Activated T-cell treated with anti-CD3 and anti-CD28 coated beads, Interleukin-2, amount 50 U/mL, for 4 hours (primary cell): ENCODE measurements around the gene PDCD1. TPM values are rescaled to one million over a fixed set of nuclear protein-coding genes. Genes with fewer than 3 reads are reported as not detected.

ENCODE experiments used
- ATAC-seq, 2 donors: fragments of 200-7000 bp; cut with Tn5 transposase; one replicate each; pipeline ENCODE4 v1.10.0; 2021
- DNase-seq: peaks from one replicate; pipeline ENCODE4 v3.0.0-alpha.2; 2020
- H3K27me3 Mint-ChIP-seq: one replicate; pipeline ENCODE4 v1.8.0; 2021; ENCODE audit warnings: low read depth, mixed read lengths
- H3K36me3 Mint-ChIP-seq: one replicate; pipeline ENCODE4 v1.8.0; 2022; ENCODE audit warnings: mixed read lengths; ENCODE audit not compliant: insufficient read depth
- H3K4me1 Mint-ChIP-seq: one replicate; pipeline ENCODE4 v1.8.0; 2021; ENCODE audit warnings: low read depth, mixed read lengths
- H3K4me3 Mint-ChIP-seq: one replicate; pipeline ENCODE4 v1.8.0; 2021; ENCODE audit warnings: mild to moderate bottlenecking, moderate library complexity, mixed read lengths
- H3K9me3 Mint-ChIP-seq: one replicate; pipeline ENCODE4 v1.8.0; 2021; ENCODE audit warnings: mixed read lengths
- total RNA-seq, 3 donors: library from RNA; stranded (reverse); gene quantifications; one replicate each; pipeline ENCODE4 v1.2.1, GENCODE V29; 2021

The PDCD1 gene
- total RNA-seq, 3 donors from 2014 or later = 60.5 to 102 (median 77.3) TPM

- H3K27me3 Mint-ChIP-seq = no peaks in the 10 kb centered on the region
- ATAC-seq (no peak), DNase-seq (no peak)
- no peaks in the 10 kb centered on the region for H3K9me3 Mint-ChIP-seq
- H3K4me3 Mint-ChIP-seq = no peak overlapping the region
- peaks cover 17% of the 10 kb centered on the region for H3K4me1 Mint-ChIP-seq
- H3K36me3 Mint-ChIP-seq = peaks cover 9% of the 10 kb centered on the region
Measured at GRCh38 chr2:241890524-241891235, 32.0 kb upstream of the PDCD1 start.

- Mint-ChIP-seq H3K36me3 (peaks cover 13% of the 10 kb centered on the region), H3K27me3 (no peaks in the 10 kb centered on the region), H3K4me1 (peaks cover 20% of the 10 kb centered on the region), H3K9me3 (no peaks in the 10 kb centered on the region), H3K4me3 (no peak overlapping the region)
- DNase-seq = no peak
- no peak for ATAC-seq
Measured at GRCh38 chr2:241888641-241889040, 29.9 kb upstream of the PDCD1 start.

GRCh38 chr2:241887806-241888522 is 29.3 kb upstream of the PDCD1 start:
- Mint-ChIP-seq H3K4me3 (no peak overlapping the region), H3K4me1 (peaks cover 25% of the 10 kb centered on the region), H3K27me3 (no peaks in the 10 kb centered on the region), H3K9me3 (no peaks in the 10 kb centered on the region), H3K36me3 (peaks cover 13% of the 10 kb centered on the region)
- DNase-seq (no peak), ATAC-seq (no peak)

- H3K9me3 Mint-ChIP-seq = no peaks in the 10 kb centered on the region
- H3K36me3 Mint-ChIP-seq = peaks cover 13% of the 10 kb centered on the region
- ATAC-seq (no peak), DNase-seq (no peak)
- H3K4me3 Mint-ChIP-seq = no peak overlapping the region
- H3K4me1 Mint-ChIP-seq = peaks cover 35% of the 10 kb centered on the region
- H3K27me3 Mint-ChIP-seq = no peaks in the 10 kb centered on the region
Measured at GRCh38 chr2:241886840-241887447, 28.2 kb upstream of the PDCD1 start.

GRCh38 chr2:241885946-241886643 is 27.4 kb upstream of the PDCD1 start:
- Mint-ChIP-seq H3K9me3 (no peaks in the 10 kb centered on the region), H3K27me3 (no peaks in the 10 kb centered on the region), H3K4me3 (no peak overlapping the region), H3K4me1 (peaks cover 37% of the 10 kb centered on the region), H3K36me3 (peaks cover 13% of the 10 kb centered on the region)
- DNase-seq (no peak), ATAC-seq (no peak)

GRCh38 chr2:241885291-241885945 is 26.7 kb upstream of the PDCD1 start:
- Mint-ChIP-seq H3K27me3 (no peaks in the 10 kb centered on the region), H3K36me3 (peaks cover 13% of the 10 kb centered on the region), H3K9me3 (no peaks in the 10 kb centered on the region), H3K4me3 (no peak overlapping the region), H3K4me1 (peaks cover 41% of the 10 kb centered on the region)
- DNase-seq (no peak), ATAC-seq (no peak)

GRCh38 chr2:241884951-241885290 is 26.2 kb upstream of the PDCD1 start:
- H3K4me3 Mint-ChIP-seq = no peak overlapping the region
- H3K9me3 Mint-ChIP-seq = no peaks in the 10 kb centered on the region
- no peaks in the 10 kb centered on the region for H3K27me3 Mint-ChIP-seq
- ATAC-seq (no peak), DNase-seq (no peak)
- H3K36me3 Mint-ChIP-seq = peaks cover 13% of the 10 kb centered on the region
- peaks cover 41% of the 10 kb centered on the region for H3K4me1 Mint-ChIP-seq

GRCh38 chr2:241882091-241882625 is 23.5 kb upstream of the PDCD1 start:
- no peaks in the 10 kb centered on the region for H3K9me3 Mint-ChIP-seq
- peak; percentile 62 for DNase-seq
- ATAC-seq = peak; percentile 60 to 63
- no peaks in the 10 kb centered on the region for H3K27me3 Mint-ChIP-seq
- H3K36me3 Mint-ChIP-seq = peaks cover 12% of the 10 kb centered on the region
- peak overlapping the region; percentile 88 for H3K4me3 Mint-ChIP-seq
- H3K4me1 Mint-ChIP-seq = peaks cover 28% of the 10 kb centered on the region

- ATAC-seq (no peak), DNase-seq (no peak)
- Mint-ChIP-seq H3K27me3 (no peaks in the 10 kb centered on the region), H3K36me3 (peaks cover 2% of the 10 kb centered on the region), H3K9me3 (no peaks in the 10 kb centered on the region), H3K4me1 (peaks cover 24% of the 10 kb centered on the region), H3K4me3 (peak overlapping the region; percentile 88)
Measured at GRCh38 chr2:241880311-241881073, 21.8 kb upstream of the PDCD1 start.

GRCh38 chr2:241879326-241879725 is 20.6 kb upstream of the PDCD1 start:
- peaks cover 26% of the 10 kb centered on the region for H3K4me1 Mint-ChIP-seq
- no peak overlapping the region for H3K4me3 Mint-ChIP-seq
- no peaks in the 10 kb centered on the region for H3K27me3 Mint-ChIP-seq
- DNase-seq (no peak), ATAC-seq (no peak)
- H3K36me3 Mint-ChIP-seq = peaks cover under 1% of the 10 kb centered on the region
- H3K9me3 Mint-ChIP-seq = no peaks in the 10 kb centered on the region

GRCh38 chr2:241877989-241878970 is 19.6 kb upstream of the PDCD1 start:
- DNase-seq (peak; percentile 75), ATAC-seq (peak; percentile 9 to 25)
- Mint-ChIP-seq H3K4me3 (no peak overlapping the region), H3K9me3 (no peaks in the 10 kb centered on the region), H3K27me3 (no peaks in the 10 kb centered on the region), H3K36me3 (no peaks in the 10 kb centered on the region), H3K4me1 (peaks cover 23% of the 10 kb centered on the region)

- no peak overlapping the region for H3K4me3 Mint-ChIP-seq
- H3K27me3 Mint-ChIP-seq = no peaks in the 10 kb centered on the region
- peaks cover 13% of the 10 kb centered on the region for H3K4me1 Mint-ChIP-seq
- no peaks in the 10 kb centered on the region for H3K36me3 Mint-ChIP-seq
- DNase-seq = no peak
- no peaks in the 10 kb centered on the region for H3K9me3 Mint-ChIP-seq
- ATAC-seq = no peak
Measured at GRCh38 chr2:241877197-241877685, 18.5 kb upstream of the PDCD1 start.
